ENCODE data around the gene SKOR1.

The SKOR1 gene

GRCh38 chr15:67818464-67818863 lies 6.8 kb upstream of the SKOR1 start:
- no peak overlapping the region for H3K18ac ChIP-seq (ENCODE audit: low read length)
- no peak overlapping the region for H3K14ac ChIP-seq (ENCODE audit: low read length)
- H3K23ac ChIP-seq (ENCODE audit: low read depth, low read length, poor library complexity): no peak overlapping the region
- H3K4me3 ChIP-seq (ENCODE audit: low read length in 2 of 2): no peak overlapping the region
- DNase-seq (ENCODE audit: low spot score): no peak
- no peak overlapping the region for H3K4ac ChIP-seq (ENCODE audit: low read length)
- H3K79me1 ChIP-seq (ENCODE audit: low read depth, low read length): no peaks in the 10 kb centered on the region
- H2AK5ac ChIP-seq (ENCODE audit: low read depth, low read length): no peak overlapping the region
- H4K8ac ChIP-seq (ENCODE audit: low read depth, low read length): no peak overlapping the region
- no peak overlapping the region for H3K27ac ChIP-seq (replicated peaks; ENCODE audit: low read length)
- H2BK5ac ChIP-seq (ENCODE audit: low read length): no peak overlapping the region
- H2BK15ac ChIP-seq (ENCODE audit: low read length): no peak overlapping the region
- H3K4me2 ChIP-seq (ENCODE audit: insufficient read depth, low read length, poor library complexity, severe bottlenecking): no peak overlapping the region
- H4K91ac ChIP-seq (ENCODE audit: low read depth, low read length, poor library complexity): no peak overlapping the region
- no peak overlapping the region for H2AFZ ChIP-seq (ENCODE audit: low read length)
- no peak overlapping the region for H3K9ac ChIP-seq (ENCODE audit: low read depth, low read length, poor library complexity)
- no peak overlapping the region for H2BK12ac ChIP-seq (ENCODE audit: low read length)
- no peaks in the 10 kb centered on the region for H3K36me3 ChIP-seq (replicated peaks in 1 of 2; ENCODE audit: control insufficient read depth in 2 of 2, insufficient read depth in 2 of 2, low read length in 2 of 2)
- peaks cover 12 to 19% of the 10 kb centered on the region in 2 donors for H3K9me3 ChIP-seq (replicated peaks in 1 of 2; ENCODE audit: control insufficient read depth in 2 of 2, insufficient read depth in 1 of 2, low read depth in 1 of 2, low read length in 2 of 2)
- H3K4me1 ChIP-seq (ENCODE audit: control insufficient read depth in 2 of 2, insufficient read depth in 1 of 2, low read depth in 1 of 2, low read length in 2 of 2): peaks cover 2 to 10% of the 10 kb centered on the region in 2 donors
- no peak overlapping the region for H2BK120ac ChIP-seq (ENCODE audit: low read depth, low read length)
- H3K27me3 ChIP-seq (ENCODE audit: control insufficient read depth in 3 of 3, insufficient read depth in 3 of 3, low read depth in 1 of 3, low read length in 3 of 3): peaks cover 39 to 66% (median 61%) of the 10 kb centered on the region in 3 experiments
- WGBS, 2 donors (ENCODE audit: extremely low coverage in 2 of 2, insufficient read length in 2 of 2, insufficient replicate concordance in 1 of 2): no CpG with 5 or more reads among the region's 3 CpGs

GRCh38 chr15:67819636-67820035 lies 5.7 kb upstream of the SKOR1 start:
- Histone ChIP-seq H3K36me3 (replicated peaks in 1 of 2; ENCODE audit: control insufficient read depth in 2 of 2, insufficient read depth in 2 of 2, low read length in 2 of 2) (no peaks in the 10 kb centered on the region), H2BK120ac (ENCODE audit: low read depth, low read length) (no peak overlapping the region)
- no peak for DNase-seq (ENCODE audit: low spot score)

GRCh38 chr15:67820122-67820991 lies 5.0 kb upstream of the SKOR1 start:
- H3K4ac ChIP-seq (ENCODE audit: low read length): no peak overlapping the region
- H3K18ac ChIP-seq (ENCODE audit: low read length): no peak overlapping the region
- H2BK15ac ChIP-seq (ENCODE audit: low read length): no peak overlapping the region
- no peak for DNase-seq (ENCODE audit: low spot score)
- no peak overlapping the region for H3K9ac ChIP-seq (ENCODE audit: low read depth, low read length, poor library complexity)
- H2BK12ac ChIP-seq (ENCODE audit: low read length): no peak overlapping the region
- no peak overlapping the region for H2AFZ ChIP-seq (ENCODE audit: low read length)
- peaks cover 4 to 18% of the 10 kb centered on the region in 2 donors for H3K4me1 ChIP-seq (ENCODE audit: control insufficient read depth in 2 of 2, insufficient read depth in 1 of 2, low read depth in 1 of 2, low read length in 2 of 2)
- H3K4me3 ChIP-seq (ENCODE audit: low read length in 2 of 2): no peak overlapping the region
- H3K27me3 ChIP-seq (ENCODE audit: control insufficient read depth in 3 of 3, insufficient read depth in 3 of 3, low read depth in 1 of 3, low read length in 3 of 3): peaks cover 55 to 84% (median 79%) of the 10 kb centered on the region in 3 experiments
- H3K4me2 ChIP-seq (ENCODE audit: insufficient read depth, low read length, poor library complexity, severe bottlenecking): no peak overlapping the region
- H3K14ac ChIP-seq (ENCODE audit: low read length): no peak overlapping the region
- no peak overlapping the region for H3K27ac ChIP-seq (replicated peaks; ENCODE audit: low read length)
- peaks cover 9 to 16% of the 10 kb centered on the region in 2 donors for H3K9me3 ChIP-seq (replicated peaks in 1 of 2; ENCODE audit: control insufficient read depth in 2 of 2, insufficient read depth in 1 of 2, low read depth in 1 of 2, low read length in 2 of 2)
- H2BK5ac ChIP-seq (ENCODE audit: low read length): no peak overlapping the region
- no peaks in the 10 kb centered on the region for H3K79me1 ChIP-seq (ENCODE audit: low read depth, low read length)
- no peak overlapping the region for H2AK5ac ChIP-seq (ENCODE audit: low read depth, low read length)
- no peak overlapping the region for H4K8ac ChIP-seq (ENCODE audit: low read depth, low read length)
- WGBS, 2 donors (ENCODE audit: extremely low coverage in 2 of 2, insufficient read length in 2 of 2, insufficient replicate concordance in 1 of 2): no CpG with 5 or more reads among the region's 50 CpGs
- H4K91ac ChIP-seq (ENCODE audit: low read depth, low read length, poor library complexity): no peak overlapping the region
- no peak overlapping the region for H2BK120ac ChIP-seq (ENCODE audit: low read depth, low read length)
- no peaks in the 10 kb centered on the region for H3K36me3 ChIP-seq (replicated peaks in 1 of 2; ENCODE audit: control insufficient read depth in 2 of 2, insufficient read depth in 2 of 2, low read length in 2 of 2)
- H3K23ac ChIP-seq (ENCODE audit: low read depth, low read length, poor library complexity): peak overlapping the region; percentile 16

More at GRCh38 chr15:67819636-67820035, 5.7 kb upstream of the SKOR1 start:
- Histone ChIP-seq H3K4me2 (ENCODE audit: insufficient read depth, low read length, poor library complexity, severe bottlenecking) (no peak overlapping the region), H3K27me3 (ENCODE audit: control insufficient read depth in 3 of 3, insufficient read depth in 3 of 3, low read depth in 1 of 3, low read length in 3 of 3) (peaks cover 50 to 78% (median 73%) of the 10 kb centered on the region in 3 experiments), H3K4ac (ENCODE audit: low read length) (no peak overlapping the region), H2AFZ (ENCODE audit: low read length) (no peak overlapping the region), H2AK5ac (ENCODE audit: low read depth, low read length) (no peak overlapping the region), H3K18ac (ENCODE audit: low read length) (no peak overlapping the region), H4K8ac (ENCODE audit: low read depth, low read length) (no peak overlapping the region), H4K91ac (ENCODE audit: low read depth, low read length, poor library complexity) (no peak overlapping the region), H3K9ac (ENCODE audit: low read depth, low read length, poor library complexity) (no peak overlapping the region), H3K27ac (replicated peaks; ENCODE audit: low read length) (no peak overlapping the region), H3K14ac (ENCODE audit: low read length) (peak overlapping the region; percentile 39), H3K4me3 (ENCODE audit: low read length in 2 of 2) (no peak overlapping the region), H3K9me3 (replicated peaks in 1 of 2; ENCODE audit: control insufficient read depth in 2 of 2, insufficient read depth in 1 of 2, low read depth in 1 of 2, low read length in 2 of 2) (peaks cover 12 to 19% of the 10 kb centered on the region in 2 donors), H3K4me1 (ENCODE audit: control insufficient read depth in 2 of 2, insufficient read depth in 1 of 2, low read depth in 1 of 2, low read length in 2 of 2) (peaks cover 4 to 18% of the 10 kb centered on the region in 2 donors), H2BK15ac (ENCODE audit: low read length) (no peak overlapping the region), H2BK12ac (ENCODE audit: low read length) (no peak overlapping the region), H3K79me1 (ENCODE audit: low read depth, low read length) (no peaks in the 10 kb centered on the region), H2BK5ac (ENCODE audit: low read length) (no peak overlapping the region), H3K23ac (ENCODE audit: low read depth, low read length, poor library complexity) (peak overlapping the region; percentile 76)
- no CpG with 5 or more reads among the region's 19 CpGs for WGBS, 2 donors (ENCODE audit: extremely low coverage in 2 of 2, insufficient read length in 2 of 2, insufficient replicate concordance in 1 of 2)

GRCh38 chr15:67820992-67821783 lies 4.1 kb upstream of the SKOR1 start:
- Histone ChIP-seq H3K9ac (ENCODE audit: low read depth, low read length, poor library complexity) (no peak overlapping the region), H2BK15ac (ENCODE audit: low read length) (no peak overlapping the region), H3K9me3 (replicated peaks in 1 of 2; ENCODE audit: control insufficient read depth in 2 of 2, insufficient read depth in 1 of 2, low read depth in 1 of 2, low read length in 2 of 2) (peaks cover 9 to 13% of the 10 kb centered on the region in 2 donors), H3K4me1 (ENCODE audit: control insufficient read depth in 2 of 2, insufficient read depth in 1 of 2, low read depth in 1 of 2, low read length in 2 of 2) (peaks cover 5 to 20% of the 10 kb centered on the region in 2 donors), H4K91ac (ENCODE audit: low read depth, low read length, poor library complexity) (no peak overlapping the region), H3K18ac (ENCODE audit: low read length) (no peak overlapping the region), H3K14ac (ENCODE audit: low read length) (no peak overlapping the region), H3K27ac (replicated peaks; ENCODE audit: low read length) (no peak overlapping the region), H3K4me3 (ENCODE audit: low read length in 2 of 2) (no peak overlapping the region), H2AK5ac (ENCODE audit: low read depth, low read length) (no peak overlapping the region), H3K36me3 (replicated peaks in 1 of 2; ENCODE audit: control insufficient read depth in 2 of 2, insufficient read depth in 2 of 2, low read length in 2 of 2) (no peaks in the 10 kb centered on the region), H3K4ac (ENCODE audit: low read length) (no peak overlapping the region), H2BK120ac (ENCODE audit: low read depth, low read length) (no peak overlapping the region), H4K8ac (ENCODE audit: low read depth, low read length) (no peak overlapping the region), H3K4me2 (ENCODE audit: insufficient read depth, low read length, poor library complexity, severe bottlenecking) (no peak overlapping the region), H3K79me1 (ENCODE audit: low read depth, low read length) (peaks cover 1% of the 10 kb centered on the region), H2BK12ac (ENCODE audit: low read length) (no peak overlapping the region), H2BK5ac (ENCODE audit: low read length) (no peak overlapping the region), H2AFZ (ENCODE audit: low read length) (peak overlapping the region; percentile 43), H3K27me3 (ENCODE audit: control insufficient read depth in 3 of 3, insufficient read depth in 3 of 3, low read depth in 1 of 3, low read length in 3 of 3) (peaks cover 63 to 92% (median 88%) of the 10 kb centered on the region in 3 experiments), H3K23ac (ENCODE audit: low read depth, low read length, poor library complexity) (no peak overlapping the region)
- DNase-seq (ENCODE audit: low spot score): no peak
- WGBS, 2 donors (ENCODE audit: extremely low coverage in 2 of 2, insufficient read length in 2 of 2, insufficient replicate concordance in 1 of 2): no CpG with 5 or more reads among the region's 39 CpGs
